Activated T-cell treated with anti-CD3 and anti-CD28 coated beads for 48 hours (primary cell): ENCODE results near the gene PRSS33.

Experiments used
- DNase-seq: peaks from one replicate; pipeline ENCODE4 v3.0.0-alpha.2; 2020; ENCODE audit warnings: low read depth

The PRSS33 gene

GRCh38 chr16:2741168-2741567 lies 46.2 kb downstream of the PRSS33 start:
- DNase-seq: no peak

- no peak for DNase-seq
Measured at GRCh38 chr16:2740476-2740875, 46.9 kb downstream of the PRSS33 start.

GRCh38 chr16:2739625-2740430 lies 47.5 kb downstream of the PRSS33 start:
- DNase-seq: no peak

GRCh38 chr16:2738615-2739014 lies 48.7 kb downstream of the PRSS33 start:
- DNase-seq: no peak

- no peak for DNase-seq
Measured at GRCh38 chr16:2737895-2738418, 49.4 kb downstream of the PRSS33 start.

- DNase-seq: no peak
Measured at GRCh38 chr16:2737238-2737605, 50.1 kb downstream of the PRSS33 start.

- DNase-seq: no peak
Measured at GRCh38 chr16:2736476-2737237, 50.7 kb downstream of the PRSS33 start.

- DNase-seq: no peak
Measured at GRCh38 chr16:2734844-2735515, 52.4 kb downstream of the PRSS33 start.
